22Rv1 (cell line): ENCODE data around the gene ELOVL1.
"Not testable (repeated sequence)": the region's sequence is repeated elsewhere in the genome, so short reads cannot be mapped to it uniquely, and the experiment has no call there.

Experiments
- H3K27ac ChIP-seq: fragments of 450-650 bp; 2 replicates; pipeline ENCODE4 v1.5.1; 2017
- ZFX ChIP-seq: fragments of 450-650 bp; IDR thresholded peaks from 2 replicates; pipeline ENCODE4 v1.6.1; 2017; ENCODE audit warnings: antibody characterized with exemption, borderline replicate concordance
- TF ChIP-seq, protein P1 (sequence below): fragments of 450-650 bp; IDR thresholded peaks from 2 replicates; pipeline ENCODE4 v1.5.1; 2017; ENCODE audit warnings: mild to moderate bottlenecking

The ELOVL1 gene

GRCh38 chr1:43404353-43404752 lies 36.5 kb upstream of the ELOVL1 start:
- H3K27ac ChIP-seq: no peak overlapping the region
- TF ChIP-seq, protein P1, sequence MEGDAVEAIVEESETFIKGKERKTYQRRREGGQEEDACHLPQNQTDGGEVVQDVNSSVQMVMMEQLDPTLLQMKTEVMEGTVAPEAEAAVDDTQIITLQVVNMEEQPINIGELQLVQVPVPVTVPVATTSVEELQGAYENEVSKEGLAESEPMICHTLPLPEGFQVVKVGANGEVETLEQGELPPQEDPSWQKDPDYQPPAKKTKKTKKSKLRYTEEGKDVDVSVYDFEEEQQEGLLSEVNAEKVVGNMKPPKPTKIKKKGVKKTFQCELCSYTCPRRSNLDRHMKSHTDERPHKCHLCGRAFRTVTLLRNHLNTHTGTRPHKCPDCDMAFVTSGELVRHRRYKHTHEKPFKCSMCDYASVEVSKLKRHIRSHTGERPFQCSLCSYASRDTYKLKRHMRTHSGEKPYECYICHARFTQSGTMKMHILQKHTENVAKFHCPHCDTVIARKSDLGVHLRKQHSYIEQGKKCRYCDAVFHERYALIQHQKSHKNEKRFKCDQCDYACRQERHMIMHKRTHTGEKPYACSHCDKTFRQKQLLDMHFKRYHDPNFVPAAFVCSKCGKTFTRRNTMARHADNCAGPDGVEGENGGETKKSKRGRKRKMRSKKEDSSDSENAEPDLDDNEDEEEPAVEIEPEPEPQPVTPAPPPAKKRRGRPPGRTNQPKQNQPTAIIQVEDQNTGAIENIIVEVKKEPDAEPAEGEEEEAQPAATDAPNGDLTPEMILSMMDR: no peak
- TF ChIP-seq ZFX: no peak

GRCh38 chr1:43402089-43402865 lies 34.5 kb upstream of the ELOVL1 start:
- no peak overlapping the region for H3K27ac ChIP-seq
- TF ChIP-seq, protein P1: no peak
- TF ChIP-seq ZFX: no peak

GRCh38 chr1:43400441-43400840 lies 32.6 kb upstream of the ELOVL1 start:
- not testable (repeated sequence) for H3K27ac ChIP-seq

- H3K27ac ChIP-seq: no peak overlapping the region
- no peak for TF ChIP-seq ZFX
- TF ChIP-seq, protein P1: no peak
Measured at GRCh38 chr1:43398227-43398626, 30.4 kb upstream of the ELOVL1 start.

- H3K27ac ChIP-seq: peak overlapping the region; percentile 13; the same call in 1 of the 2 replicates
- TF ChIP-seq, protein P1: no peak
- no peak for TF ChIP-seq ZFX
Measured at GRCh38 chr1:43396059-43396458, 28.2 kb upstream of the ELOVL1 start.

GRCh38 chr1:43395523-43395922 lies 27.7 kb upstream of the ELOVL1 start:
- H3K27ac ChIP-seq: peak overlapping the region; percentile 13; the same call in 1 of the 2 replicates
- TF ChIP-seq, protein P1: no peak
- TF ChIP-seq ZFX: no peak

DNA sequence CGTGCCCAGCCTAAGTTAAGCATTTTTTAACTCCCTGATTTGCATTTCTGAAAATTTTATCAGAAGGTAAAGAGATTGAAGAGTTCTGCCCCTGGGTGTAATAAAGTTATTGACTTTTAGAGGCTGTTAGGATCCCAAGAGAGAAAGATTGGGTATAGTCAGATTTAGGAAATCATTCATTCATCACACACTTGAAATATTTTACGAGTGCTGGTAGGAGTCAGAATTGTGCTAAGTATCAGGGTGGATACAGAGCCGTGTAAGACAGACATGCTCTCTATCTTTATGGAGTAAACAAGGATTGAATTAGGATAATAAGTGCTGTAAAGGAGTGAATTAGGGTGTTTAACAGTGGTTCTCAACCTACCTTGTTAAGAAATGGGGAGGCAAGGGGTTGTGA lies 24.9 kb upstream of the ELOVL1 start:
- TF ChIP-seq ZFX: no peak
- TF ChIP-seq, protein P1: no peak
- no peak overlapping the region for H3K27ac ChIP-seq
